Esophagus squamous epithelium (tissue), 4 donors: ENCODE measurements around the gene TMEM165.

Source experiments
- POLR2A ChIP-seq, 4 donors: fragments of 450-650 bp; IDR thresholded peaks; one replicate each; pipeline ENCODE4 v1.6.1; 2017; ENCODE audit warnings: antibody characterized with exemption in 4 of 4, mild to moderate bottlenecking in 4 of 4, moderate library complexity in 3 of 4
- TF ChIP-seq, protein P1 (sequence below), 6 experiments: fragments of 450-650 bp in 4 of 6; fragments of 200-600 bp in 2 of 6; sonication (generic) in 2 of 6; IDR thresholded peaks; one replicate each; pipeline ENCODE4 v1.5.1; 2016 to 2019; ENCODE audit warnings: antibody characterized with exemption in 6 of 6, mild to moderate bottlenecking in 4 of 6, moderate library complexity in 4 of 6

DNA sequence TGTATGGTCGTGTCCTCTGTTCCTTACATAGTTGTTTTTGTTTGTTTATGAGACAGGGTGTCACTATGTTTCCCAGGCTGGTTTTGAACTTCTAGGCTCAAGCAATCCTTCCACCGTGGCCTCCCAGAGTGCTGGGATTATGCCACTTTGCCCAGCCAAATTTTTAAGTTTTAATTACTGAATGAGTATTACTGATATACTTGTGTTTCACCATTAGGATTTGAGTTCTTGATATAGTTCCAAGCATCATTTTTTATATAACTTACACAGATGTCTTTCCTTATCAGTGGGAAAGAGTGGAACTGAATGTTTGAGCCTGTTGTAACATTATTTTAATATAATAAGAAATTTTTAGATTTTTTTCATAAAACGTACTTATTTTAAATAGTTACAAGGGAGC, 20.4 kb downstream of the TMEM165 start:
- no peak for TF ChIP-seq POLR2A (IDR thresholded peaks at IDR 0.05)
- TF ChIP-seq, protein P1, sequence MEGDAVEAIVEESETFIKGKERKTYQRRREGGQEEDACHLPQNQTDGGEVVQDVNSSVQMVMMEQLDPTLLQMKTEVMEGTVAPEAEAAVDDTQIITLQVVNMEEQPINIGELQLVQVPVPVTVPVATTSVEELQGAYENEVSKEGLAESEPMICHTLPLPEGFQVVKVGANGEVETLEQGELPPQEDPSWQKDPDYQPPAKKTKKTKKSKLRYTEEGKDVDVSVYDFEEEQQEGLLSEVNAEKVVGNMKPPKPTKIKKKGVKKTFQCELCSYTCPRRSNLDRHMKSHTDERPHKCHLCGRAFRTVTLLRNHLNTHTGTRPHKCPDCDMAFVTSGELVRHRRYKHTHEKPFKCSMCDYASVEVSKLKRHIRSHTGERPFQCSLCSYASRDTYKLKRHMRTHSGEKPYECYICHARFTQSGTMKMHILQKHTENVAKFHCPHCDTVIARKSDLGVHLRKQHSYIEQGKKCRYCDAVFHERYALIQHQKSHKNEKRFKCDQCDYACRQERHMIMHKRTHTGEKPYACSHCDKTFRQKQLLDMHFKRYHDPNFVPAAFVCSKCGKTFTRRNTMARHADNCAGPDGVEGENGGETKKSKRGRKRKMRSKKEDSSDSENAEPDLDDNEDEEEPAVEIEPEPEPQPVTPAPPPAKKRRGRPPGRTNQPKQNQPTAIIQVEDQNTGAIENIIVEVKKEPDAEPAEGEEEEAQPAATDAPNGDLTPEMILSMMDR (IDR thresholded peaks at IDR 0.05): no peak
